Ishikawa (cell line): ENCODE data around the gene BACH2.
A peak's percentile ranks its signal among the peaks of the same experiment; 100 is the strongest.

Source experiments
- CEBPB ChIP-seq: IDR thresholded peaks from 2 replicates; pipeline ENCODE4 v1.6.1; 2012
- CREB1 ChIP-seq: IDR thresholded peaks from 2 replicates; pipeline ENCODE4 v1.6.1; 2012; ENCODE audit warnings: low read depth
- EGR1 ChIP-seq: IDR thresholded peaks from 2 replicates; pipeline ENCODE4 v1.6.1; 2012
- EP300 ChIP-seq: IDR thresholded peaks from 2 replicates; pipeline ENCODE4 v1.6.1; 2012; ENCODE audit warnings: borderline replicate concordance
- FOXM1 ChIP-seq: IDR thresholded peaks from 2 replicates; pipeline ENCODE4 v1.6.1; 2012; ENCODE audit warnings: low read depth, borderline replicate concordance
- NFIC ChIP-seq: IDR thresholded peaks from 2 replicates; pipeline ENCODE4 v1.6.1; 2012
- RAD21 ChIP-seq: IDR thresholded peaks from 2 replicates; pipeline ENCODE4 v1.6.1; 2012; ENCODE audit warnings: low read depth
- TAF1 ChIP-seq: IDR thresholded peaks from 2 replicates; pipeline ENCODE4 v1.6.1; 2012; ENCODE audit warnings: low read depth, mild to moderate bottlenecking
- TCF12 ChIP-seq: IDR thresholded peaks from 2 replicates; pipeline ENCODE4 v1.6.1; 2012; ENCODE audit warnings: low read depth
- TEAD4 ChIP-seq: IDR thresholded peaks from 2 replicates; pipeline ENCODE4 v1.6.1; 2012
- YY1 ChIP-seq: IDR thresholded peaks from 2 replicates; pipeline ENCODE4 v1.6.1; 2012; ENCODE audit warnings: low read depth
- ZBTB7A ChIP-seq: IDR thresholded peaks from 2 replicates; pipeline ENCODE4 v1.6.1; 2012; ENCODE audit warnings: low read depth
- TF ChIP-seq, protein P1 (sequence below): IDR thresholded peaks from 2 replicates; pipeline ENCODE4 v1.6.1; 2012; ENCODE audit warnings: low read depth, mild to moderate bottlenecking
- TF ChIP-seq, protein P2 (sequence below): IDR thresholded peaks from 2 replicates; pipeline ENCODE4 v1.6.1; 2012
- TF ChIP-seq, protein P3 (sequence below): IDR thresholded peaks from 2 replicates; pipeline ENCODE4 v1.6.1; 2012

Gene BACH2

DNA sequence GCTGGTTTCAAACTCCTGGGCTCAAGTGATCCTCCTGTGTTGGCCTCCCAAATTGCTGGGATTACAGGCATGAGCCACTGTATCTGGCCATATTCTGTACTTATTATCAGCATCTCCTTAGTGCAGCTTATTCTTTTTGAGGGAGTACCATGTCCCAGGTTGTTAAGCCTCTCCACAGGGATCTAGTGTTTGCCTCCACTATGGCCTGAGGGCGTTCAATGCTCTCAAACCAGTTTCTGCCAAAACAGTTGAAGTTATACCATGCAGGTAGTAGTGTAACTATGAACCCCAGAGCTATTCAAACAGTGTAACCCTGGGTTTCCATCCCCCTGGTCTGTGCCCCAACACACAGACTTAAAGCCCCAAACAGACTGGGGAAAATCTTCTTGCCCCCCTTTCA lies 81.7 kb downstream of the BACH2 start:
- no peak for TF ChIP-seq TCF12
- TF ChIP-seq RAD21, result no peak
- no peak for TF ChIP-seq CREB1

DNA sequence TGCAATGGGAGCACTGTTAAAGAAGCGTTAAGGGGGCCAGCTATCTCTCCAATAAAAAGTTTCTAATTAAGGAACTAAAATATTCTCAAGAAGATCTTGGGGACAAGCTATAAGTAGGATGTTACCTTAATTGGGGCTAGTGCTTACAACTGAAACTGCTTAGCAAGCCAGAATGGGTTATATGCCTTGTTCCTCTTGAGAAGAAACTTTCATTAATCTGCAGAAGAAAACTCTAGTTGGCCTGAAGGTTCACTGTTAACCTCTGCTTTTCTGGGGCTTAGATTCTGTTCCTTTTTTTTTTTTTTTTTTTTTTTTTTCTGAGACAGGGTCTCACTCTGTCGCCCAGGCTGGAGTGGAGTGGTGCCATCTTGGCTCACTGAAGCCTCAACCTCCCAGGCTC lies 82.2 kb downstream of the BACH2 start:
- TF ChIP-seq, protein P1, sequence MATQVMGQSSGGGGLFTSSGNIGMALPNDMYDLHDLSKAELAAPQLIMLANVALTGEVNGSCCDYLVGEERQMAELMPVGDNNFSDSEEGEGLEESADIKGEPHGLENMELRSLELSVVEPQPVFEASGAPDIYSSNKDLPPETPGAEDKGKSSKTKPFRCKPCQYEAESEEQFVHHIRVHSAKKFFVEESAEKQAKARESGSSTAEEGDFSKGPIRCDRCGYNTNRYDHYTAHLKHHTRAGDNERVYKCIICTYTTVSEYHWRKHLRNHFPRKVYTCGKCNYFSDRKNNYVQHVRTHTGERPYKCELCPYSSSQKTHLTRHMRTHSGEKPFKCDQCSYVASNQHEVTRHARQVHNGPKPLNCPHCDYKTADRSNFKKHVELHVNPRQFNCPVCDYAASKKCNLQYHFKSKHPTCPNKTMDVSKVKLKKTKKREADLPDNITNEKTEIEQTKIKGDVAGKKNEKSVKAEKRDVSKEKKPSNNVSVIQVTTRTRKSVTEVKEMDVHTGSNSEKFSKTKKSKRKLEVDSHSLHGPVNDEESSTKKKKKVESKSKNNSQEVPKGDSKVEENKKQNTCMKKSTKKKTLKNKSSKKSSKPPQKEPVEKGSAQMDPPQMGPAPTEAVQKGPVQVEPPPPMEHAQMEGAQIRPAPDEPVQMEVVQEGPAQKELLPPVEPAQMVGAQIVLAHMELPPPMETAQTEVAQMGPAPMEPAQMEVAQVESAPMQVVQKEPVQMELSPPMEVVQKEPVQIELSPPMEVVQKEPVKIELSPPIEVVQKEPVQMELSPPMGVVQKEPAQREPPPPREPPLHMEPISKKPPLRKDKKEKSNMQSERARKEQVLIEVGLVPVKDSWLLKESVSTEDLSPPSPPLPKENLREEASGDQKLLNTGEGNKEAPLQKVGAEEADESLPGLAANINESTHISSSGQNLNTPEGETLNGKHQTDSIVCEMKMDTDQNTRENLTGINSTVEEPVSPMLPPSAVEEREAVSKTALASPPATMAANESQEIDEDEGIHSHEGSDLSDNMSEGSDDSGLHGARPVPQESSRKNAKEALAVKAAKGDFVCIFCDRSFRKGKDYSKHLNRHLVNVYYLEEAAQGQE, result no peak
- TF ChIP-seq TEAD4 (no peak), NFIC (no peak), EGR1 (no peak), FOXM1 (no peak), YY1 (no peak)
- TF ChIP-seq, protein P2, sequence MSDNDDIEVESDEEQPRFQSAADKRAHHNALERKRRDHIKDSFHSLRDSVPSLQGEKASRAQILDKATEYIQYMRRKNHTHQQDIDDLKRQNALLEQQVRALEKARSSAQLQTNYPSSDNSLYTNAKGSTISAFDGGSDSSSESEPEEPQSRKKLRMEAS, result no peak

DNA sequence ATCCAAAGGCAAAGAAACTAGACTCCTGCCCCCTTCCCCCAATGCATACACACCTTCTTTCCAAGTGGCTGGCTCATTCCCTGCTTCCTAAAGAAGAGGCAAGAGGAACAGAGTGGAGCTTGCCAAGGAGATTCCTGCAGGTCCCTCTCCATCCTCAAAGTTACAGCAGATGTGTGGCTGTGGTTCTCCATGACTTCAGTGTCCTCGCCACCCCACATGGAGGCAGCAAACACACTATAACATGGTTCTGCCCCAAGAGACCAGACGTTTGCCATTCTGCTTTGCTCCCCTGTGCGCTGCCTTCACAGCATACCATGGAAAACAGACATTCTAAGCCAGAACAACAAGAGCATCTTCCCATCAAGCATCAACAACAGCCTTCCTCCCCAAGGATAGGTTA lies 84.4 kb downstream of the BACH2 start:
- peak; percentile 16; the same call in 1 of the 2 replicates for TF ChIP-seq RAD21
- no peak for TF ChIP-seq TEAD4
- no peak for TF ChIP-seq EGR1
- no peak for TF ChIP-seq TCF12

DNA sequence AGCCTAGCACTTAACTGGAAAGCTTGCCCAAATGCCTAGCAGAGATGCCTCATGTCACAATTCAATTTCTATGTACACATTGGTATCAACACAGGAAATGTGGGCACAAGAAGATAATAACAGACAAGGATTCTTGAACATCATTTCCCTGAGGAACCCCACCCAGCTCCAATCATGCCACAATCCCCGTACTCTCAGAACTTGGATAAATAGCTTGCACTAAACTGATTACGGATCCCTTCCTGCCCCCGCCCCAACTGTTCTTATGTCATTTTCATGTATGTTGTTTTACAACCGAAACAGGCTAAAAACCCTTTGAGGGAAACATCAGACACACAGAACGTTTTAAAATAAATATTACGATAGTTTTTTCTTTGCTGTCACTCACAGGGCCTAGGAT lies 87.1 kb downstream of the BACH2 start:
- no peak for TF ChIP-seq RAD21
- no peak for TF ChIP-seq CREB1
- TF ChIP-seq TCF12, result no peak

DNA sequence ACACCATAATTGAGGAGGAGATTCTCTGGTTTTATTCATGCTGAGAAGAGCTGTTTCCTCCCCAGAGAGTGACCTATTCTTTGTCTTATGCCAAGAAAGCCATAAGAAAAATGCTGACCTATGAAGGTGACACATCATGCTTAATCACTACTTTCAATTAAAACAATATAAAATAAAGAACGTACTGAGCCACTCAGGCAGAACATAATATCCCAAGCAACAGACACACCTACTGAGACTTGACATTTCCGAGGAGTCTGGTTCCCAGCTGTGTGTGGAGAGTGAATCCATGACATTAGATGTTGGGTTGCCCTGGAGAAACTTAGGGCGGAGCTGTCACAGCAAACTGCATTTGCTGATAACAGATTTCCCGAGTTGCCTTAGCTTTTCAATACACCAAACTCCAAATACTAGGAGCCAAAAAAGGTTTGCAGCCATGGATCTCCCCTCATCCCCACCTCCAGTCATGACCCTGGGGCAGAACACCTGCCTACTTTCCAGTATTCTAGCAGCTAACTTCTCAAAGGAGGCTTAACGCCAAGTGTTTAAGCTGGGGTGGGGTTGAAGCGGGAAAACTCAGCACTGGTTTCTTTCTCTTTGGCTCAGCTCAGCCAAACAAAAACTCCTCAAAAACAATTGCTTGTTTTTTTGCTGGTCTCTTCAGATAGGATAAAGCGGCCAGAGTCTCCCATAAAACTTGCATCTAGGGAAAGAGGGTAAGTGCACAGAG lies 92.2 kb downstream of the BACH2 start:
- TF ChIP-seq ZBTB7A (no peak), NFIC (peak; percentile 54), RAD21 (no peak), EP300 (peak; percentile 60)

DNA sequence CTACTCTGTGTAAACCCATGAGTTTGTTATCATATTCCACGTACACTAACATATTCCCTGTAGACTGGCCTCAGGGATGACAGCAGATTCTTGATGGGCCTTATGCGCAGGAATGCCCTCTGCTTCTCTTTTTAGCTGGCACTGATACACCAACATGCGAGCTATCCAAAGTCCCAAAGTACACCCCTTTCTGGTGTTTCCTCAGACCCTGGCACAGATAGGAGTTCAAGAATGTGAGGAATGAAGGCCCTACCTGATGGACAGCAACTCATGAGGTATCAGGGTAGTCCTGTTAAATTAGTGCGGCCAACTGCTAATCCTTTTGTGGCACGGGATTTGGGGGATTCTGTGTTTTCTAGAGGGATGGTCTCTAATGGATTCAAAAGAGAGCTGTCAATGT lies 93.0 kb downstream of the BACH2 start:
- no peak for TF ChIP-seq CREB1
- TF ChIP-seq, protein P3, sequence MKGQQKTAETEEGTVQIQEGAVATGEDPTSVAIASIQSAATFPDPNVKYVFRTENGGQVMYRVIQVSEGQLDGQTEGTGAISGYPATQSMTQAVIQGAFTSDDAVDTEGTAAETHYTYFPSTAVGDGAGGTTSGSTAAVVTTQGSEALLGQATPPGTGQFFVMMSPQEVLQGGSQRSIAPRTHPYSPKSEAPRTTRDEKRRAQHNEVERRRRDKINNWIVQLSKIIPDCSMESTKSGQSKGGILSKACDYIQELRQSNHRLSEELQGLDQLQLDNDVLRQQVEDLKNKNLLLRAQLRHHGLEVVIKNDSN, result no peak
- no peak for TF ChIP-seq EP300
- TF ChIP-seq TEAD4, result peak; percentile 35; the same call in 1 of the 2 replicates
- no peak for TF ChIP-seq ZBTB7A
- no peak for TF ChIP-seq TCF12
- no peak for TF ChIP-seq RAD21
- no peak for TF ChIP-seq EGR1
- TF ChIP-seq, protein P1, result 0 out of 2 replicates have a peak, but pooled peaks have one; percentile 12

DNA sequence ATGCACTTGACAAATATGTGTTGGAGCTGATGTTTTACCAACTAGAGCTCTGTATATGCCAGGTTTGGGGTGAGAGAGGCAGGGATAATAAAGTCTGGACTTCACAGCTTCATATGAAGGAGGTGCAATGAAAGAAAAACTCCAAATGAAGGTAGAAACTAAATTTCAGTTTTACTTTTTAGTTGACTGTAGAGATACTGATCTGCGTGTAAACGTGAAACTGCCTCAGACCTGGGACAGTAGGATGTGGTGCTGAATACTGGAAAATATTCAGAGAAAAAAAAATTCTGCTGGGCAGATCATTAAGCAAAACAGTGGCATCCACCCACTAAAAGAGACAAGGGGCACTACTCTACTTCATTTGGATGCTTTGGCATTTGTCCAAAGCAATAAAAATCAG lies 94.5 kb downstream of the BACH2 start:
- no peak for TF ChIP-seq RAD21
- no peak for TF ChIP-seq ZBTB7A
- no peak for TF ChIP-seq NFIC
- TF ChIP-seq, protein P2, result no peak
- TF ChIP-seq FOXM1, result no peak
- TF ChIP-seq YY1, result no peak
- no peak for TF ChIP-seq TCF12
- TF ChIP-seq CEBPB, result no peak
- no peak for TF ChIP-seq TEAD4
- no peak for TF ChIP-seq EGR1
- TF ChIP-seq CREB1, result no peak
- no peak for TF ChIP-seq EP300
- TF ChIP-seq TAF1, result no peak
- TF ChIP-seq, protein P3, result no peak
- TF ChIP-seq, protein P1, result no peak
